GM13977 (cell line): ENCODE data around the gene DYNLT1.
"Not testable (repeated sequence)": the region's sequence is repeated elsewhere in the genome, so short reads cannot be mapped to it uniquely, and the experiment has no call there.

Source experiments
- DNase-seq: peaks from one replicate; pipeline ENCODE4 v3.0.0; 2012; ENCODE audit warnings: low spot score
- in situ Hi-C: fragments of 300-500 bp; cut with MboI; formaldehyde crosslinking; loops from one replicate; pipeline ENCODE4 v1.12.0; 2022; ENCODE audit warnings: low sequenced_read_pairs, low pct_unique_long_range_greater_than_20kb, mixed read lengths, inconsistent platforms; ENCODE audit not compliant: unreplicated experiment
- TF ChIP-seq, protein P1 (sequence below): IDR thresholded peaks from 2 replicates; pipeline ENCODE4 v1.5.1; 2012; ENCODE audit warnings: mild to moderate bottlenecking, control low read depth; ENCODE audit not compliant: insufficient read depth; ENCODE audit errors: extremely low read depth, missing control alignments

Gene DYNLT1

GRCh38 chr6:158654498-158654897 is 10.0 kb upstream of the DYNLT1 start:
- in situ Hi-C loops, result no loop called here
- no peak for DNase-seq
- TF ChIP-seq, protein P1, sequence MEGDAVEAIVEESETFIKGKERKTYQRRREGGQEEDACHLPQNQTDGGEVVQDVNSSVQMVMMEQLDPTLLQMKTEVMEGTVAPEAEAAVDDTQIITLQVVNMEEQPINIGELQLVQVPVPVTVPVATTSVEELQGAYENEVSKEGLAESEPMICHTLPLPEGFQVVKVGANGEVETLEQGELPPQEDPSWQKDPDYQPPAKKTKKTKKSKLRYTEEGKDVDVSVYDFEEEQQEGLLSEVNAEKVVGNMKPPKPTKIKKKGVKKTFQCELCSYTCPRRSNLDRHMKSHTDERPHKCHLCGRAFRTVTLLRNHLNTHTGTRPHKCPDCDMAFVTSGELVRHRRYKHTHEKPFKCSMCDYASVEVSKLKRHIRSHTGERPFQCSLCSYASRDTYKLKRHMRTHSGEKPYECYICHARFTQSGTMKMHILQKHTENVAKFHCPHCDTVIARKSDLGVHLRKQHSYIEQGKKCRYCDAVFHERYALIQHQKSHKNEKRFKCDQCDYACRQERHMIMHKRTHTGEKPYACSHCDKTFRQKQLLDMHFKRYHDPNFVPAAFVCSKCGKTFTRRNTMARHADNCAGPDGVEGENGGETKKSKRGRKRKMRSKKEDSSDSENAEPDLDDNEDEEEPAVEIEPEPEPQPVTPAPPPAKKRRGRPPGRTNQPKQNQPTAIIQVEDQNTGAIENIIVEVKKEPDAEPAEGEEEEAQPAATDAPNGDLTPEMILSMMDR, result no peak

DNA sequence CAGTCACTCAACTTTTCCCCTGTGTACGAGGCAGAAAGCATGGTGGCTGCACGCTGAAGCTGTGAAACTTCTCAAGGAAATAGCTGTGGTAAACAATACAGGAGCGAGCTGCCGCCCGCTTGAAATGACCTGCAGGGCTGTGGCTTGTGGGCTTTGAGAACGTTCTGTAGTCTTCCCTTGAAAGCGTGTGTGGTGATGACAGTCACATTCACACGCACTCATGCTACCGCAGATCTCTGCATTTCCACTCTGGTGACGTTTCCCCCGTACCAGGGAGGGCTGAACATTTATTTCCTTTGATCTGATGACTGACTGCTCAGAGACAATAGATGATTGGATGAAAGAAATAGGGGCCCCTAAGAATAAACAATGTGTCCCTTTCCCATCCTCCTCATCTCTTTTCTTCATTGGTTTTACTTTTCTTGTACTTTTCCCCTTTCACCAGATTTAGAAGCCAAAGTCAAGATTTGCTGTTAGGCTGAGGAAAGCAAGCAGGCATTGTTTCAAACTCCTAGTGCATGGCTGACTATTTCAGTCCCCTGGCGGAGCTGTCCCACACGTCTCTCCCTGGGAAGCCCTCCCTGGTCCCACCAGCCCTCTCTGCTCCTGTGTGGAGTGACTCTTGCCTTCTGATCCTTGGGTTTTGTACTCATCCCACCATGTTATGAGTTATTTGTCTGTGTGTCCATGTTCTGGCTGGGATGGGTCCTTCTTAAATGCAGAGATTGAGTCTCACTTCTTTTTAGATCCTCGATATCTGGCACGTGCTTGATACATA is 9.2 kb upstream of the DYNLT1 start:
- peak; percentile 67 for DNase-seq
- in situ Hi-C loops, result no loop called here

GRCh38 chr6:158651981-158652737 is 7.6 kb upstream of the DYNLT1 start:
- in situ Hi-C loops, DNase-seq: not testable (repeated sequence)

More for the DNA sequence above, 9.2 kb upstream of the DYNLT1 start:
- TF ChIP-seq, protein P1, result no peak

DNA sequence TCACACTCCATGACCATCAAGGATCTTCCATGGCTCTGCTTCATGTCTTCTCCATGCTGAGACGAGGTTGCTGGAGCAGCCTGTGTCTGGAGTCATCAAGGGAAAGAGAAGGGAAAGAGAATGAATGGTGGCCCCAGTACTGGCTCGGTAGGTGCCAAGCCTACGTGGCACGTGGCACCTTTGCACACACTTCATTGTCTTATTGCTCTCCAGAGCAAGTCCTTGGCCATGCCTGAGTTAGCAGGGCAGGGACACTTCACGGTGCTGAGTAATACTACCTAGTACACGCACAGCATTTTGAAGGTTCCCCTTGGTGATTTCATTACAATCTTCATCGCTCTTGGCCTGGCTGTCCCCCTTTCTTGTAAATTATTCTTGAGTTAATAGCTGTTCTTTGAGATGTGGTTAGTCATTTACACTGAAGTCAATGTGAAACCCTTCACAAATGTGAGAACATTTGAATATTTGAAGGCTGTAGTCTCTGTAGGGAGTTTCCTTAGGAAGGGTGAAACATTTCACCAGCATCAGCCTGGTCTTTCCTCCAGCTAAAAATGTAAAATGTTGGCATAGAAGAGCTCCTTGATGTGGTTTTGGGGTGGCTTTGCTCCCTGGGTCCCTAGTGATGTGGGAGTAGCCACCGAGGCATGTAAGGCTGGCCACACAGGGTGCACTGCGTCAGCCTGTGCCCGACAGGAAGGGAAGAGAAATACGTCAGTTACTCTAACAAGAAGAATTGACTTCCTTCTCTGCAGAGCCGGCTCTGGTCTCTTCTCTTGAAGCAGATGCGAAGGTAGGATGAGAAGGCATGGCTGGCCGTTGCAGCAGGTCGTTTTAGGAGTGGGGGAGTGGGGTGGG is 5.0 kb upstream of the DYNLT1 start, which contains the start of gene SYTL3:
Gene SYTL3, plus strand, starts transcription at position 766 of the 855 bp plus-strand sequence. CDS start 13,215 bp downstream, outside the sequence.
- TF ChIP-seq, protein P1, result no peak
- in situ Hi-C loops, result no loop called here
- peak; percentile 57 for DNase-seq

GRCh38 chr6:158648682-158649131 is 4.2 kb upstream of the DYNLT1 start:
- TF ChIP-seq, protein P1, result no peak
- in situ Hi-C loops, result no loop called here
- DNase-seq, result no peak

DNA sequence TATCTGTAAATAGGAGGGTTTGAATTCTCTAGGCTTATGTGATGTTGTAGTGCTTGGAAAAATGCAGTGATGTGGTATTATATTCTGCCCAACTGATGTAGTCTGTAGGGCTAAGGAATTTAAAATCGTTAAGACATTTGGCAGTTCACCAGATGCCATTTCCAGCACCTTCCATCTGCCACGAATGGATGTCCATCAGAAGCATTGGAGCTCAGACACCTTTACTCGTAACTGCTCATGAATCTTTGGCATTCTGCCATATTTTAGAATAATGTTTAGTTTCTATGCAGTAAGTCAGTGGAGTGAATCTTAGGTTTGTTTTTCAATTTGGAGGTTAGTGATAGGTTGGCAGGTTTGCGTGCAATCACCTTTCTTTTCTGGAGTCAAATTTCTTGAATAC is 3.0 kb upstream of the DYNLT1 start:
- no peak for DNase-seq
- TF ChIP-seq, protein P1, result no peak
- in situ Hi-C loops, result no loop called here
